Subcutaneous adipose tissue (tissue), 4 donors: Measurements from ENCODE around the gene CCDC175. TPM values are rescaled to one million over a fixed set of nuclear protein-coding genes. Genes with fewer than 3 reads are reported as not detected.

Experiments used
- total RNA-seq, 4 donors: library from RNA; depleted of rRNA; stranded (reverse); fragments of >200 nt; gene quantifications; one replicate each; pipeline ENCODE4 v1.1.0, GENCODE V29; 2016
- TF ChIP-seq, protein P1 (sequence below): fragments of 450-650 bp; IDR thresholded peaks from one replicate; pipeline ENCODE4 v1.5.1; 2016; ENCODE audit warnings: low read depth, mild to moderate bottlenecking, control low read depth, antibody characterized with exemption, moderate library complexity

Gene CCDC175
- total RNA-seq, 4 donors from 2014 or later = 1.3 TPM; not detected in 3

DNA sequence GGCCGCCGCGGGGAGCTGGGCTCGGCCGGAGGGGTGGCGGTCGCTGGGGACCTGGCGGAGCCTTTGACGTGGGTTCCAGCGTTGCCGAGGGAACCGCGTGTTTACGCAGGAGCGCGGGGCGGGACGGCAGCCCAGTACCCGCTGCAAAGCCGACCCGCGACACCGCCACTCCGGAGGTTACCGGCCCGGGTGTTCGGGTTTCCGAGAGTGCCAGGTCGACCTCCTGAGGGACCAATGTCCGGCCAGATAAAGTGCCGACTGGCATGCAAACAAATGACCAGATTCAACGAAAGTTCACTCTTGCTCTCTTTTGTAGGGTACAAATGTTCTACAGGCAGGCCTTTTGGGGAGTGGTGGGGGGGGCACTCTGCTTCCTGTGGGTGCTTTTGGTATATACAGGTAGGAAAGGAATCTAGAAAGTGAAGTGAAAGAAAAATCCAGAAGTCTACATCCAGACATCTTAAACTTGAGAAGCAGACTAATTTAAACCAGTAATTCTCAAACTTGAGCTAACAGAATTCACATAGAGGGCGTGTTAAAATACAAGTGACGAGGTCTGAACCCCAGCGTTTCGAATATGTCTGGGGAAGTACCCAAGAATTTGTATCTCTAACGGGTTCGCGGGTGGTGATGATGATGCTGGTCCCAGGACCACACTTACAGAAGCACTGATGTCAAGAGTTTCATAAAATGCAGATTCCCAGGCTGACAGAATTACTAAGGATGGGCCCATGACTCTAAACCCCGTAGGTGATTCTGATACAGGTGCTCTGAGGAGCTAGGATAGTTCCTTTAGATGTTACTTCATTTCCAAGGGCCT, 111.1 kb downstream of the CCDC175 start, which contains the start of gene GPR135:
Gene GPR135 (minus strand): TSS at position 65 of the 820 bp plus-strand sequence. CDS start 154 bp downstream, outside the sequence.
- TF ChIP-seq, protein P1, sequence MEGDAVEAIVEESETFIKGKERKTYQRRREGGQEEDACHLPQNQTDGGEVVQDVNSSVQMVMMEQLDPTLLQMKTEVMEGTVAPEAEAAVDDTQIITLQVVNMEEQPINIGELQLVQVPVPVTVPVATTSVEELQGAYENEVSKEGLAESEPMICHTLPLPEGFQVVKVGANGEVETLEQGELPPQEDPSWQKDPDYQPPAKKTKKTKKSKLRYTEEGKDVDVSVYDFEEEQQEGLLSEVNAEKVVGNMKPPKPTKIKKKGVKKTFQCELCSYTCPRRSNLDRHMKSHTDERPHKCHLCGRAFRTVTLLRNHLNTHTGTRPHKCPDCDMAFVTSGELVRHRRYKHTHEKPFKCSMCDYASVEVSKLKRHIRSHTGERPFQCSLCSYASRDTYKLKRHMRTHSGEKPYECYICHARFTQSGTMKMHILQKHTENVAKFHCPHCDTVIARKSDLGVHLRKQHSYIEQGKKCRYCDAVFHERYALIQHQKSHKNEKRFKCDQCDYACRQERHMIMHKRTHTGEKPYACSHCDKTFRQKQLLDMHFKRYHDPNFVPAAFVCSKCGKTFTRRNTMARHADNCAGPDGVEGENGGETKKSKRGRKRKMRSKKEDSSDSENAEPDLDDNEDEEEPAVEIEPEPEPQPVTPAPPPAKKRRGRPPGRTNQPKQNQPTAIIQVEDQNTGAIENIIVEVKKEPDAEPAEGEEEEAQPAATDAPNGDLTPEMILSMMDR = no peak

DNA sequence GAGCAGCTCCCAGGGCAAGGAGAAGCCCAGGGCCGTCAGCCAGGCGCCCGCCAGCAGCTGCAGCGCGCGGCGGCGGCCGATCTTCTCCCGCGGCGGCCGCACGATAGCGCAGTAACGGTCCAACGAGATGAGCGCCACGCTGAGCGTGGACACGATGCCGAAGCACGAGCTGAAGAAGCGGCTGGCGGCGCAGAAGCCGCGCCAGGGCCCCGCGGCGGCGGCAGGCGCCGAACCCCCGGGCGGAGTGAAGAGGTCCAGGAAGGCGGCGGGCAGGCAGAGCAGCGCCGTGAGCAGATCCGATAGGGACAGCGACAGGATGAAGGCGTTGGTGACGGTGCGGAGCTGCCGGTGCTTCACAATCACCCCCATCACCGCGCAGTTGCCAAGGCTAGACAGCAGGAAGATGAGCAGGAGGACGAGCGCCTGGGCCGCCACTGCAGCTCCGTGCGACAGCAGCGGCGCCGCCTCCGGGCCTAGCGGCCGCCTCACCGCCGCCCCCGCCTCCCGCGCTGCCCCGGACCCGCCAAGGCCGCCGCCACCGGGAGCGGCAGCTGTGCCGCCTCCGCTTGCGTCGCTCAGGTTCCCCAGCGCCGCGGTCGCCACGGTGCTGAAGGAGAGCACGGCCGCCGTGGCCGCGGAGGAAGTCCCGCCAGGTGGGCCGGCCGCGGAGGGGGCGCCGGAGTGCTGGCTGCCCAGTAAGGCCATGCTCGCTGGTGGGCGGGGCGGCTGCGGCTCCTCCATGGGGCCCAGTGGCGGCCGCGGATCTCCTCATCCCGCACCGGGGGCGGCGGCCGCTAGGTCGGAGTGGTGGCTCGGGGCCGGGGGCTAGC, 111.9 kb downstream of the CCDC175 start:
- TF ChIP-seq, protein P1 = no peak

DNA sequence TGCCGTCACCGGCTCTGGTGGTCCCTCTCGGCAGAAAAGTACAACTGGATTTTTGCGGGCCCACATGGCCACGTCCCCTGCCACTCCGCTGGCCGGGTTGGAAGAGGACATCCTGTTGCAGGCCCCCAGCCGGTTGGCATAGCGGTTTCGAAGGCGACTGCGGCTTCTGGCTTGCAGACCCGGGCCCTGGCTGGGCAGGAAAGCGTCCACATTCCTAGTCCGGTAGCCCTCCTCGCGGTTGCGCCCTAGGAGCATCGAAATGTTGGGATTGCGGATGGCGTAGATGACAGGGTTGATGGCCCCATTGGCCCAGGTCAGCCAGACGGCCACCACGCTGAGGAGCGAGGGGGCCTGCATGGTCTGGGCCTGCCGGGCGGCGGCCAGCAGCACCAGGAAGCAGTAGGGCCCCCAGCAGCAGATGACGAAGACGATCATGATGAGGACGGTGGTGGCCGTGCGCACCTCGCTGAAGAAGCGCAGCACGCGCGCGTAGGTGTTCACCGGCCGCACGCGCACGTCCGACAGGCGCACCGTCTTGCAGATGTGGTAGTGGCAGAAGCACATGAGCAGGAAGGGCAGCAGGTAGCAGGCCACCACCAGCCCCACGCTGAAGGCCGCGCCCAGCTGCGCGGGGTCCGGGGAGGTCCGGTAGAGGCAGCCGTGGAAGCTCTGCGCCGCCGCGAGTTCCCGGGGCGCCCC, 112.7 kb downstream of the CCDC175 start:
- TF ChIP-seq, protein P1 = no peak

DNA sequence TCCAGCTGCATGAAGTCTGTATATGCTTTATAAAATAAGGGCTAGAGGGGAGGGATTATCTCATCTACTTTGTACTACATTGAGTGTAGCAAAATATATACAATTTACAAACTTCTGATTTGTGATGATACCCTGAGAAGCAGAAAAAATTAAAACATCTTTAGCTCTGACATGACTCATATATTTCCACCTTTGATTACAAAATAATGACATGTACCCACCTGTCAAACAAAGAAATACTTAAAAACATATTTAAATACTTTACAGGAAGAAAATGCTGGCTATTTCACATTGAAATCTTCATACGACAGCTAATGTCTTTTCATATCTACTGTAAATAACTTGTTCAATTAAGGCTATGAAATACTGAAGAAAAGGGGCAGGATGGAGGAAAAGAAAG, 114.7 kb downstream of the CCDC175 start:
- TF ChIP-seq, protein P1 = no peak

DNA sequence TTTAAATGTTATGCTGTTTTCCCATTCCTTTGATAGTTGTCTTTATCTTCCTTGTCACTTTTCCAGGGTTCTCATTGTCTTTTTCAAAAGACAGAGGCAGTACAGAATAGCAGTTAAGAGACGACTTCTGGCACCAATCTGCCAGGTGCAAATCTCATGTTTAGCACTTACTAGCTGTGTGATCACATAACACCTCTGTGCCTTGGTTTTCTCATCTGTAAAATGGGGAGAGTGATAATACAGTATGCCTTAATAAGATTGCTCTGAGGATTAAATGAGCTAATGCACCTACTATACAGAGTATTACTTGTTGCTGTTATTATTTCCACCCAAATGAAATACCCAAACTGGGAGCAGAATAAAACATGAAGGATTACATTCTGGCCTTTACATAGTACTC, 116.2 kb downstream of the CCDC175 start:
- TF ChIP-seq, protein P1 = no peak

DNA sequence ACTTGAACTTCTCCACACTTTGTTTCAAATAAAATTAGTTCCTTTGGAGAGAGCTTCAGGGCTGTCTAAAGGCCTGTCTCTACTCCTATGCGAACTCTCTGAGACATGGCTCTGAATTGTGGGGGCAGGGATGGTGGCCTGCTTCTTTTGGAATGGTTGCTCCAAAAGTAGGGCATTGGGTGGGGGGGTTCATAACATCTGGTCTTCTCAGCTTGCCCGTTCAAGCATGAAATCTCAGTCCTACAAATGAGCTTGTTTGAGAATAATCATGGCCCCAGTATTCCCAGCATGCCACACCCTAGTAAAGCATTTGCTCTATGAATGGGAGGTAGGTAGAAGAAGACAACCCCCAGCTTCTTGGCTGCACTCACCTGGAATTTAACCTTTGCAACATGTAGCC, 118.1 kb downstream of the CCDC175 start:
- TF ChIP-seq, protein P1 = no peak
